ENCODE data around the gene CRTAC1. TPM values are rescaled to one million over a fixed set of nuclear protein-coding genes. Genes with fewer than 3 reads are reported as not detected.

The CRTAC1 gene
- total and polyA plus RNA-seq, 2 donors (not counting 3 experiments of a cell fraction or from before 2014, with no cell fraction given), result 1.4 to 3.0 TPM

DNA sequence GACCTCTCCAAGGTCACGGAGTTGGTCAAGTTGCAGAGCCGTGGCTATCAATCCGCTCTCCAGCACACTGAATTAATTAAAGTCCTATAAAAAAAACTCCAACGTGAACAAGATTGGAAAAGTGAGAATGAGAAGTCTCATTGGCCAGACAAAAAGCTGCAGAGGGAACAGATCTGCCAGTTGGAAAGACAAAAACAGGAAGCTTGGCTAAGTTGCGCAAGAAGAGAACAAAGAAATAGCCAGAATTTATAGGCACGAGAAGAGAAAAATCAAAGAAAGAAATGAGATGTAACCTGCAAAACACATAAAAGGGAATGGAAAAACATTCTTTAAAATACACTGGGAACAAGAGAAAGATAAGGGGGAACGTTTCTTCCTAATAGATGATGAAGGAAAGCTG, 45.7 kb upstream of the CRTAC1 start:
- ChIA-PET POLR2A (no interaction called here), CTCF (interaction anchor here (2.0 kb wide), 1 partner anchor 35 kb away, joined by 12 read pairs; no protein-coding TSS in a partner anchor)
- H3K4me1 ChIP-seq (ENCODE audit: control insufficient read depth, extremely low read depth, insufficient read depth, low read length), result no peaks in the 10 kb centered on the region
- no TSS peak for BruUV-seq (replicated peaks)
- FAIRE-seq (no peak), DNase-seq (ENCODE audit: low read depth, low spot score) (no peak)
- dilution Hi-C loops (cut with MboI; ENCODE audit: extremely low pct_ligation_motif_present, low sequenced_read_pairs) (no loop called here), intact Hi-C loops (cut with micrococcal nuclease) (no loop called here)
- H3K4me3 ChIP-seq (replicated peaks in 1 of 3; ENCODE audit: insufficient read depth in 1 of 3, low read depth in 1 of 3, low read length in 3 of 3), result no peak overlapping the region
- TF ChIP-seq POLR2A (IDR thresholded peaks at IDR 0.05; ENCODE audit: low read depth, low read length) (no peak), POLR2AphosphoS5 (IDR thresholded peaks at IDR 0.05; ENCODE audit: insufficient read depth, low read depth, low read length) (no peak), GATA2 (IDR thresholded peaks at IDR 0.05; ENCODE audit: insufficient read depth, insufficient read length, low read depth, low read length) (no peak), EZH2 (IDR thresholded peaks at IDR 0.05; ENCODE audit: borderline replicate concordance, low read depth, low read length, severe bottlenecking) (no peak), JUN (IDR thresholded peaks at IDR 0.05; ENCODE audit: borderline replicate concordance, insufficient read depth, insufficient read length, low read depth) (no peak), MYC (IDR thresholded peaks at IDR 0.05; ENCODE audit: low read depth, low read length) (no peak), FOS (IDR thresholded peaks at IDR 0.05; ENCODE audit: borderline replicate concordance, insufficient read depth, low read length) (no peak)
- TF ChIP-seq, protein P1, sequence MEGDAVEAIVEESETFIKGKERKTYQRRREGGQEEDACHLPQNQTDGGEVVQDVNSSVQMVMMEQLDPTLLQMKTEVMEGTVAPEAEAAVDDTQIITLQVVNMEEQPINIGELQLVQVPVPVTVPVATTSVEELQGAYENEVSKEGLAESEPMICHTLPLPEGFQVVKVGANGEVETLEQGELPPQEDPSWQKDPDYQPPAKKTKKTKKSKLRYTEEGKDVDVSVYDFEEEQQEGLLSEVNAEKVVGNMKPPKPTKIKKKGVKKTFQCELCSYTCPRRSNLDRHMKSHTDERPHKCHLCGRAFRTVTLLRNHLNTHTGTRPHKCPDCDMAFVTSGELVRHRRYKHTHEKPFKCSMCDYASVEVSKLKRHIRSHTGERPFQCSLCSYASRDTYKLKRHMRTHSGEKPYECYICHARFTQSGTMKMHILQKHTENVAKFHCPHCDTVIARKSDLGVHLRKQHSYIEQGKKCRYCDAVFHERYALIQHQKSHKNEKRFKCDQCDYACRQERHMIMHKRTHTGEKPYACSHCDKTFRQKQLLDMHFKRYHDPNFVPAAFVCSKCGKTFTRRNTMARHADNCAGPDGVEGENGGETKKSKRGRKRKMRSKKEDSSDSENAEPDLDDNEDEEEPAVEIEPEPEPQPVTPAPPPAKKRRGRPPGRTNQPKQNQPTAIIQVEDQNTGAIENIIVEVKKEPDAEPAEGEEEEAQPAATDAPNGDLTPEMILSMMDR (IDR thresholded peaks at IDR 0.05; ENCODE audit: extremely low read depth in 1 of 2, insufficient read depth in 1 of 2, low read depth in 1 of 2, low read length in 2 of 2), result no peak
- TF ChIP-seq, protein P2, sequence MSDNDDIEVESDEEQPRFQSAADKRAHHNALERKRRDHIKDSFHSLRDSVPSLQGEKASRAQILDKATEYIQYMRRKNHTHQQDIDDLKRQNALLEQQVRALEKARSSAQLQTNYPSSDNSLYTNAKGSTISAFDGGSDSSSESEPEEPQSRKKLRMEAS (IDR thresholded peaks at IDR 0.05; ENCODE audit: insufficient read depth, insufficient read length), result no peak
- H3K79me2 ChIP-seq (ENCODE audit: control insufficient read depth, insufficient read depth, low read length), result no peaks in the 10 kb centered on the region
- H3K27me3 ChIP-seq (ENCODE audit: control insufficient read depth in 2 of 2, insufficient read depth in 2 of 2, low read length in 2 of 2), result no peaks in the 10 kb centered on the region
- no peaks in the 10 kb centered on the region for H4K20me1 ChIP-seq (replicated peaks; ENCODE audit: control insufficient read depth, extremely low read depth, insufficient read depth, low read length)
- no peak overlapping the region for H2AFZ ChIP-seq (ENCODE audit: low read depth, low read length)
- H3K9me1 ChIP-seq (replicated peaks; ENCODE audit: control insufficient read depth, extremely low read depth, insufficient read depth, low read length), result no peaks in the 10 kb centered on the region
- no peak overlapping the region for H3K4me2 ChIP-seq (ENCODE audit: insufficient read depth, low read length)
- H3K27ac ChIP-seq (ENCODE audit: insufficient read depth, low read depth, low read length), result no peak overlapping the region
- no peaks in the 10 kb centered on the region for H3K9me3 ChIP-seq (replicated peaks; ENCODE audit: control insufficient read depth, insufficient read depth, low read length)
- H3K36me3 ChIP-seq (ENCODE audit: control insufficient read depth in 2 of 2, extremely low read depth in 1 of 2, insufficient read depth in 2 of 2, low read length in 2 of 2), result no peaks in the 10 kb centered on the region
- no peak overlapping the region for H3K9ac ChIP-seq (replicated peaks; ENCODE audit: extremely low read depth, insufficient read depth, low read length)
